Inflammatory macrophage treated with lipopolysaccharide for 4 hours (primary cell): ENCODE results near the gene TSGA10.
"Not testable (repeated sequence)": the region's sequence is repeated elsewhere in the genome, so short reads cannot be mapped to it uniquely, and the experiment has no call there.

Experiments used
- DNase-seq: peaks from one replicate; pipeline ENCODE4 v3.0.0-alpha.2; 2020

The TSGA10 gene, protein sequence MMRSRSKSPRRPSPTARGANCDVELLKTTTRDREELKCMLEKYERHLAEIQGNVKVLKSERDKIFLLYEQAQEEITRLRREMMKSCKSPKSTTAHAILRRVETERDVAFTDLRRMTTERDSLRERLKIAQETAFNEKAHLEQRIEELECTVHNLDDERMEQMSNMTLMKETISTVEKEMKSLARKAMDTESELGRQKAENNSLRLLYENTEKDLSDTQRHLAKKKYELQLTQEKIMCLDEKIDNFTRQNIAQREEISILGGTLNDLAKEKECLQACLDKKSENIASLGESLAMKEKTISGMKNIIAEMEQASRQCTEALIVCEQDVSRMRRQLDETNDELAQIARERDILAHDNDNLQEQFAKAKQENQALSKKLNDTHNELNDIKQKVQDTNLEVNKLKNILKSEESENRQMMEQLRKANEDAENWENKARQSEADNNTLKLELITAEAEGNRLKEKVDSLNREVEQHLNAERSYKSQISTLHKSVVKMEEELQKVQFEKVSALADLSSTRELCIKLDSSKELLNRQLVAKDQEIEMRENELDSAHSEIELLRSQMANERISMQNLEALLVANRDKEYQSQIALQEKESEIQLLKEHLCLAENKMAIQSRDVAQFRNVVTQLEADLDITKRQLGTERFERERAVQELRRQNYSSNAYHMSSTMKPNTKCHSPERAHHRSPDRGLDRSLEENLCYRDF

DNA sequence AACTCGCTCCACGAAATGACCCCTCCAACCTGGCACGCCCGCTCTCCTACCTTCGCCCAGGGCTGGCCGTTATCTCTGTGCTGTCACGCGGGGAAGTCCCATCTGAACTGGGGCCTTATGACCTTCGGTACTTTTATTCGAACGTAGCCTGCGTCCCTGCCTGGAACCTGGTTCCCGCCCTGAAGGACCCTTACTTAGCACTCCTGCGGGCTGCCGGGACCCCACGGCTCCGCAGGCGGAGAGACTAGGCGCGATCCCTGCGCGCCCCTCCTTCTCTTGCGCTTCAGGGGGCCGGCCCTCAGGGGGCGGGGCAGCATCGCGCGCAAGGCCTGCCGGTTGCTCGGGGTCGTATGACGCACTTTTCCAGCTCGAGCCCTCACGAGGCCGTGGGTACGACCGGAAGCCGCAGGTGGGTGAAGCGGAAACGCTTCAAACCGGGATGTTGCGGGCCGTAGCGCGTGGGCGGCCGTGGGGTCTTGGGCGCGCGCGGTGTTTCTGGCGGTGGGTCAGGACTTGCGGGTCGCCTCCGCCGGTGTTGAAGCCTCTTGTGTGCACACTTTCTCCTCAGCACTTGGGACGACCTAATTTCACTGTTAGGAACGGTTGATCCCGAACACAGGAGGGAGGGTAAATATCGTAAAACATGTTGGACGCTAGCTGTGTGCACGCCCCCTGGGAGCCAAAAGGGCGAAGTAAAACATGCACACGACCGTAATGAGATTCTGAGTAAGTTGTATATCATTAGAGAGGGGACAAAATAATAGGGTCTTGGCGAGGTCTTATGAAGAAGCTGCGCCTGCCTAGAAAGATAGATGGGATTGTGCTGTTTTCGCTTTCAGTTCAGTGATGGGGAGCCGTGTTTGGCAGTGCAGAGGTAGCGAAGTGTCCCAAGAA is at the start of gene TSGA10, which contains the start of gene LIPT1:
Gene TSGA10, minus strand, starts transcription at position 300 of the 894 bp plus-strand sequence. CDS start 45,503 bp downstream, outside the sequence.
Gene LIPT1, plus strand, starts transcription at position 325 of the 894 bp plus-strand sequence. CDS start 6,991 bp downstream, outside the sequence.
- DNase-seq = peak; percentile 87

DNA sequence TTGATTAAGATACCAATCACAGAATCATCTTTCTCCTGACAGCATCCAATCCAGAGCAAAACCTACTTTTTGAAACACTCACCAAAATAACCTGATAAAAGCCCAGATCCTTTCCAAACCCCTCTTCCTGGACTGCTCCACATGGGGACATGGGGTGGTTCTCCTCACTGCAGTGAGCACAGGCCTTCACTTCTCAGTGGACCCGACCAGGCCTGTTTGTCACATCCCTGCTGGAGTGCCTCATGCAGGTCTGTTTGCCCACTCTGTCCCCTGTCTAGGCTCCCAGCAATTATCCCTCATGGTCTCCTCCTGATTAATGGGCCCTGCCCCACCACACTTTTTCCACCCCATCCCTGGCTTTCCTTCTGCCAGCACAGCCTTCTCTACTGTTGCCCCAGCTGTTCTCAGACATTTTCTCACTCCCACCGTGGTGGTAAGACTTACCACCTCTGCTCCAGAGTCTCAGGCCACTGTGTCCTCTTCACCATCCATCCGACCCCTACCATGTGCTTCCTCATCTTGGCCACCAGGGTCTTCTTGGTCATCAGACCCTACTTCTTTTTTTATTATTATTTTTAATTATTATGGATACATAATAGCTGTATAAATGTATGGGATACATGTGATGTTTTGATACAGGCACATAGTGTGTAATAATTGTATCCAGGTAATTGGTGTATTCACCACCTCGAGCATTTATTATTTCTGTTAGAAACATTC is 47.4 kb upstream of the TSGA10 start:
- DNase-seq = no peak

DNA sequence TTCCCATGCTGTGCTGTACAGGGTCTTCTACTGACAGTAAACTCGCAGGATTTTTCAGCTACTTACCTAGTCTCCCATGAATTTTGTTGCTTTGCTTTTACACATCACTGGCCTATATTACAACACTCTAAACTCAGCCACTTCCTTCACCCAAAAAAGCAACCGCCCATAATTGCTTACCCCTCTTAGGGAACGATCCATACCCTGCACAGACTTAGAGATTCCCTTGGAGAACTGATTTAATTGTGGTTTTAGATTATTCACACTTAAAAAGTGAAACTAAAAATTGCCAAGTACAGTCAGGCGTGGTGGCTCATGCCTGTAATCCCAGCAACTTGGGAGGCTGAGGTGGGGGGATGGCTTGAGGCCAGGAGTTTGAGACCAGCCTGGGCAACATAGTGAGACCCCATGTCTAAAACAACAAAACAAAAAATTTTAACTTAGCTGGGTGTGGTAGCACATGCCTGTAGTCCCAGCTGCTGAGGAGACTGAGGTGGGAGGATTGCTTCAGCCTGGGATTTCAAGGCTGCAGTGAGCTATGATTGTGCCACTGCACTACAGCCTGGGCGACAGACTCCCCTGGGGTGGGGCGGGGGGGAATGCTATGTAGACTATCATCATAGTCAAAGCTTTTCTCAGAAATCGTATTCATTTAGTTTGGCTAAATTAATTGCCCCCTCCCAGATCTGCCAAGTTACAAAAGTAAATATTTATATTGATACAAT is 45.5 kb upstream of the TSGA10 start:
- peak; percentile 59 for DNase-seq

DNA sequence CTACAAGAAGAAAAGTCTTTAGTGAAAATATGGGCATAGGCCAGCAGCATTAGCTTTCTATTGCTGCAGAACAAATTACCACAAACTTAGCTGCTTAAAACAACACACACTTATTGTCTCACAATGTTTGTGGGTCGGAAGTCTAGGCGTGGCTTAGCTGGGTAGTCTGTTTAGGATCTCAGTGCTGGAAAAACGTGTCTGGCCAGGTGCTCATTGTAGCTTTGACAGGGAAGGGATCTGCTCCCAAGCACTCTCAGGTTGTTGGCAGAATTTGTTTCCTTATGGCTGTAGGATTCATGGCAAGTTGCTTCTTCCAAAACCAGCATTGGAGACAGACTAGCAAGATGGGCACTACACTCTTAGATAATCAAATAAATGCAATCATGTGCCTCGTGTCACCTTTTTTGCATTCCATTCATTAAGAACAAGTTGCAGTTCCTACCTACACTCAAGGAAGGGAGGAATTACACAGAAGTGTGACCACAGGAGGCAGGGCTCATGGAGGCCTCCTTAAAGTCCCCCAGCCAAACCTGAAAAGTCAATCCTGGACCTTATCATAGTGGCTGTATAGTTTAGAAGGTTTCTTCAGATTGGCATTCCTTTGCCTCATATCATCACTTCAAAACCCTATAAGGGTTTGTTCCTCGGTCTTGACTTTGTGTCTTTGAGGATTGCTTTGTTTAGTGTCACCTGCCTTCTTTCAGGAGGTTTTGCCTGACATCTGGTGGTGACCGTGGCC is 43.5 kb upstream of the TSGA10 start:
- no peak for DNase-seq

DNA sequence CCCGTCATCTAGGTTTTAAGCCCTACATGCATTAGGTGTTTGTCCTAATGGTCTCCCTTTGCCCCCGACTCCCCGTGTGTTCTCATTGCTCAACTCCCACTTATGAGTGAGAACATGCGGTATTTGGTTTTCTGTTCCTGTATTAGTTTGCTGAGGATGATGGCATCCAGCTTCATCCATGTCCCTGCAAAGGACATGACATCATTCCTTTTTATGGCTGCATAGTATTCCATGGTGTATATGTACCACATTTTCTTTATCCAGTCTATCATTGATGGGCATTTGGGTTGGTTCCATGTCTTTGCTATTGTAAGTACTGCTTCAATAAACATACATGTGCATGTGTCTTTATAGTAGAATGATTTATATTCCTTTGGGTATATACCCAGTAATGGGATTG is 37.6 kb upstream of the TSGA10 start:
- DNase-seq = not testable (repeated sequence)

DNA sequence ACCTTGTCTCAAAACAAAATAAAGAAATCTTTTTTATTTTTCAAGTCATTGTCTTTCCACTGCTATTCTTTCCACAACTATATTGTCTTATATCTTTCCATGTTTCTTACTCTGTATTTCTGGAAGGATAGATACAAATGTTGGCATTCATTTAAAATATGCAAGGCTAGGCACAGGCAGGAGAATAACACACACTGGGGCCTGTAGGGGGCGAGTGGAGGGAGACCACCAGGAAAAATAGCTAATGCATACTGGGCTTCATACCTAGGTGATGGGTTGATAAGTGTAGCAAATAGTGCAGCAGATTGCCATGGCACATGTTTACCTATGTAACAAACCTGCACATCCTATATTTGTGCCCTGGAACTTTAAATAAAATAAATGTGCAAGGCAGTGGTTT is 35.8 kb upstream of the TSGA10 start:
- no peak for DNase-seq

DNA sequence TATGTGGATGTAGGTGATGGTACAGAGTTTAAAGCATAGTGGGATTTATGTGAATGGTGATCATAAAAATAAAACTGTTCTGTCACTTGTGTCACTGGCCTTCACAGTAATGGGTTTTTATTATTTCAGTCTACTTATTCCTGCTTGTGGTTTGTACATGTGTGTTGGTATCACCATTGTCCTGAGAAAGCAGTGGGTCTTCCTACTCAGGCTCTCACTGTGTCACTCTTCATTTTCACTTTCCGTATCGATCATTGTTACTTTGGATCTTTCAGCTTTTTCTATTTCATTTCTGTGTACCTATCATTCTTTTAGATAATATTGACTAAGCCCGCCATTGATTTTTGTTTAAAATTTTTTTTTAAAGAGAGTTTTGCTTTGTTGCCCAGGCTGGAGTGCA is 33.6 kb upstream of the TSGA10 start:
- DNase-seq = no peak

DNA sequence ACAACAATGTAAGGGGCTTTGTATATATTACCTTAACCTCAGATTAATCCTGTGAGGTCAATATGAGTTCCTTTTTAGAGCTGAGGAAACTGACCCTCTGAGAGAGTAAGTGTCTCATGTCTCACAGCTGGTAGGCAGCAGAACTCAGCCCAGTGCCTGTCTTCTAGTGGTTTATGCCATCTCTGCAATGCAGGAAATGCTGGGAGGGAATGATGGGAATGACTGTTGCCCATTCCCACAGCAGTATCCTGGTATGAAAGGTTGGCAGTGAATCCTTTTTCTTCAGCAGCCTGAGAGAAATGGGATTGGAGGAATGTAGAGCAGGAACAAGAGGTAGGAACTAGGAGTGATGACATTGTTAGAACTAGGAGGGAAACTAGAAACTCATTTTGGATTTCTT is 32.3 kb upstream of the TSGA10 start:
- no peak for DNase-seq

DNA sequence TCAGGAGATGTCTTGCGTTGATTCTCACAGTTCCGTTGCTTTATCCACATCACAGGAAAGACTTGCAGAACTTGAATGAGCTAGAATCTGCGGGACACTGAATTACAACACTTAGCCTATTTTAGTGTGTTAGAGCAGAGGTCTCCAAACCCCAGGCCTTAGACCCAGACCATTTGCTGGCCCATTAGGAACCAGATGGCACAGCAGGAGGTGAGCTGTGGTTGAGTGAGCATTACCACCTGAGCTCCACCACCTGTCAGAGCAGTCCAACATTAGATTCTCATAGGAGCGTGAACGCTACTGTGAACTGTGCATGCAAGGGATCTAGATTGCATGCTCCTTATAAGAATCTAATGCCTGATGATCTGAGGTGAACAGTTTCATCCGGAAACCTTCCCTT is 30.1 kb upstream of the TSGA10 start:
- DNase-seq = no peak

DNA sequence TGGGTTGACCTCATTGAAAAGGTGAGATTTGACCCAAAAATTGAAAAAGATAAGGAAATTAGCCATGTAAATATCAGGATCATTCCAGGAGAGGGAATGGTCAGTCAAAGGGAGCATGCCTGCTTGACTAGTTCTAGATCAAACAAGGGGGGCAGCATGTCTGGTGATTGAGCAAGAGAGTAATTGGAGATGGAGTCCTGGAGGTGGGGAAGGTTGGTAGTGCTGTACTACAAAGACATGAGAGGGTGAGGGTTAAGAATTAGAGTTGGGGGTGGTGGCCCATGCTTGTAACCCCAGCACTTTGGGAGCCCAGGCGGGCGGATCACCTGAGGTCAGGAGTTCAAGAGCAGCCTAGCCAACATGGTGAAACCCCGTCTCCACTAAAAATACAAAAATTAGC is 28.3 kb upstream of the TSGA10 start:
- no peak for DNase-seq

DNA sequence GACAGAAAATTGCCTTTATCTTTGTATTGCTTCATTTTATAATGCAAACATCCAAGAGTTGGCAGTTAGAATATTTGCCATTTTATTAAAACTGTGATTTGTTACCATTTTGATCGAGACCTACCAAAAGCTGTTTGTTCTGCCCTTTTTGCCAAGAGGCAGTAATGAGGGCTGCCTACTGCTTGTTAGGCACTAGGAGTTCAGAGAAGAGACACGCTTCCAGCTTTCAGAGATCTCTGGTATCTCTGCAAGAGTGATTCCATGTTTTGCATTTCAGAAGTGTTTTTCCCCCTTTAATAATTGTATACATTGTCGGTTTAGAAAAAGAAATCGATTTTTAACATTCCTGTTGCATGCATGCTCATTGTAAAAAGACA is 26.9 kb upstream of the TSGA10 start:
- DNase-seq = no peak

DNA sequence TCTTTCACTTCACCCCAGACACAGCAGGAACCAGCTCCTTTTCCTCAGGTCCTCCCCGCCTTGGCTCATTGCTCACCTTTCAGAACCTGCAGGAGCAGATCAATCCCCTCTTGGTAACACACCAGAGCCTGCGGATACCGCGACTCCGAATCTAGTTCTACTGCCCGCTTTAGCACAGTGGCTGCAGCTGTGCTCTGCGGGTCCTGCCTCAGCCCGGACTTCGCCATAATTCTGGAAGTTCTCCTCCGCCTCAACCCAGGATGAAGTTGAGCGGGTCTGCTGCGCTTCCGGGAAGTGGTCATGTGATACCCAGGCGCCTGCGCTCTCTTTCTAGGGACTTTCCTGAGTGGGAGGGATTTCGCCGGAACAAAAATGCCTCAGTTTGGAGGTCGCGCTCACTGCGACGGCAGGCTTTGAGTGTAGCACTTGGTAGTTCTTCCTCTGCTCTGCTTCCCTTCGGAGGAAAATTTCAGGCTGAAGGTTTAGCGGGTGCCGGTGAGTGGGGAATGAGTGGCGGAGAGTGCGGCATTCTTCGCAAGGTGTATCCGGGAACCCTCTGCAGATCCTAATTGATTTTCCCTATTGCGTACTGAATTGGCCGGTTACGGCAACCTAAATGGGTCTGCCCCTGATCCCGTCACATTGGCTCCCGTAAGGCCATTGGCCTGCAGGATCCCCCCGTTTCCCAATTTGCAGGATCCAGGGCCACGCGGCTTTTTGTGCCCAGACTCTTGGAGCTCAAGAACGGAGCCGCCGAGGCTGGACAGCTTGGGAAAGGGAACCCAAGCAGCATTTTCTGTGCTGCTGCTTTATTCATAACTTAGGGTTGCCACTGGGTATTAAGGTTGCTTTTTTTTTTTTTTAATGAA is 26.2 kb upstream of the TSGA10 start, which contains the start of the genes MITD1 and MRPL30:
Gene MITD1, minus strand, starts transcription at position 304 of the 869 bp plus-strand sequence. Its CDS starts 77 bp downstream, at position 227.
Gene MRPL30, plus strand, starts transcription at position 430 of the 869 bp plus-strand sequence. CDS start 5,020 bp downstream, outside the sequence.
- peak; percentile 96 for DNase-seq

DNA sequence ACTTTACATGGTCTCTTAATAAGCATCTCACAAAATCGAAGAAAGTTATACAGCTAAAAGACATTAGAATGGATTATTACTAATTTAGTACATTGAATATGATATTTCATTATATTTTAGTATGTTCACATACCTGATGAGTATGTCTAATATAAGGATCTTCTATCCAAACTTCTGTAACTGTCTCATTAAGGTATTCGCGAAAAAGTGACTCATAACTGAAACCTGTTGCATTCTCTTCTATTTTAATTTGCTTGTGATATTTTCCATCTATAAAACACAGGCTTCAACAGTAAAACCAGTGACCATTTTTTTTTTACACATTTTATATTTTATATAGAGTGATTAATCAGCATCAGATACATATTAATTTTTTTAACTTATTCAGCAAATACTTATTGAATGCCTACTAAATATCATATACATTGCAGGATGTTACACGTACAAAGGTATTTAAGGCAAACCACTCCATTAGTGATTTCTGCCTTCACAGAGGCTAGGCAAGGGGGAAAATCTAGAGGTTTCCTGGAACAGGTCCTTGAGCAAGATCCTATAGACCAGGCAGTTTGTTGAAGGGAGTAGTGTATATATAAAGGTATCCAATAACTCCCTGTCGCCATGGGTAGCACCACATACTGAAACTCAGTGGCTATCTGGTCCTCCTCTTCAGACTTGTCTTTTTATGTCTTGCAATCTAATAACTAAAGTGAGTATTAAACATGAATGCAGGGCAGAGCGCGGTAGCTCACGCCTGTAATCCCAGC is 16.8 kb upstream of the TSGA10 start:
- DNase-seq = no peak

DNA sequence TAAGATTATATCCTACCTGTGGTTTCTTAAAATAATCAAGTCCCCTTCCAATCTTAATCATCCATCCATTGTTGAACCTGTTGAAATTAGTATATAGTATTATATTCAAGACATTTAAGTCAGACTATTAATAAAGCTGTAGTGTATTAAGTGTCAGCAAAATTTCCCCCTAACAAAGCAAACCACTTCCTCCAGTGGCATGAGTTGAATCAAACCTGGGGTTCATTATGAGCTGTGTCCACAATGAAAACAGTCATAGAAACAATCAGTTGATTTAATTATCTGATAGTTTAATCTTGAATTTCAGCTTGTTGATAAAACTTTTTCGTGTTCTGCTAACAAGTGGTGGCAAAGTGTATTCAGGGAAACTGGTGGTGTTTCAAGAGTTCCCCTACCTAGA is 14.8 kb upstream of the TSGA10 start:
- DNase-seq = no peak

DNA sequence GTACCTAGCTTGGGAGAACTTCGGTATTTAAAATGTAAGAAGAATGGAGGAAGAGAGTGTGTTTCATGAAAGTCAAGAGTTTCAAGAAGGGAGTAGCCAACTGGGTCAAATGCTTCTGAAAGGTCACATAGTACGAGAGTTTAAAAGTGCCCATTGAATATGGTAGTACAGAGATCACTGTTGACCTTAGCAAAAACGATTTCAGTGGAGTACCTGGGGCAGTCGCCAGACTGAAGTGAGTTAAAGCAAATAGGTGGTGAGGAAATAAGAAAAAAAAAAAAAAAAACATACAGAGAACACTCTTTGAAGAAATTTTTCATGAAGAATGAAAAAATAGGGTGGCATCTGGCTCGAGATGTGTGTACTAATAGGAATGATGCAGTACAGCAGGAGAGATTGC is 11.5 kb upstream of the TSGA10 start:
- no peak for DNase-seq

DNA sequence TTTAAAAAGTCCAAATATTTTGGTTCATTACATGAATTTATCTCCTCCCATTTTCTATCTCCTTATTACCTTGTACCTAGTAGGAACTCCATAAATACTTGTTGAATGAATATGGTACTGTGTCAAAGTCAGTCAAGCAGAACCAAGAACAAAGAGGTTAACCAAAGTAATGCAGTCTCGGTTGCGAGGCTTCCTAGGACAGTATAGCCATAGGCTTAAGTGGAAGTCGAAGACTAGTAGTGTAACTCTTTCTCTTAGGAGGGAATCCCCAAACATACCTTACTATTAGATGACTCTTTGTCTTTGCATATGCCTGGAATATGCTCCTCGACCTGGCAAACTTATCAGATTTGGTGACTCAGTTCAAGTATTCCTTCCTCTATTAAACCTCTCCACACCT is 4.9 kb upstream of the TSGA10 start:
- no peak for DNase-seq

DNA sequence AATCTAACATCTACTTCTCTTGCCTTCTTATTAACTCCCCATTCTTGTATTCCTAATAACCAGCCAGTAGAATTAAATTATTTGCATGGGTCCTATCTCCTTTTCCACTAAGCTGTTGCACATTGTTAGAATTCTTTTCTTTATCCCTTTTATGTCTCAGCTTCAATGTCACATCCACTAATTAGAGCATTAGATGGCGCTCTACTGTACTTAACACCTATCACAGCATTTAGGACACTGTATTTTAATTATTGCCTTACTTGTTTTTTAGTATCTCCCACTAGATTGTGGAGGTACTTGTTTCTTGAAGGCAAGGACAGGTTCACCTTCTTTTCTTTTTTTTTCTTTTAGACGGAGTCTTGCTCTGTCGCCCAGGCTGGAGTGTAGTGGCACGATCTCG is 3.9 kb upstream of the TSGA10 start:
- no peak for DNase-seq

DNA sequence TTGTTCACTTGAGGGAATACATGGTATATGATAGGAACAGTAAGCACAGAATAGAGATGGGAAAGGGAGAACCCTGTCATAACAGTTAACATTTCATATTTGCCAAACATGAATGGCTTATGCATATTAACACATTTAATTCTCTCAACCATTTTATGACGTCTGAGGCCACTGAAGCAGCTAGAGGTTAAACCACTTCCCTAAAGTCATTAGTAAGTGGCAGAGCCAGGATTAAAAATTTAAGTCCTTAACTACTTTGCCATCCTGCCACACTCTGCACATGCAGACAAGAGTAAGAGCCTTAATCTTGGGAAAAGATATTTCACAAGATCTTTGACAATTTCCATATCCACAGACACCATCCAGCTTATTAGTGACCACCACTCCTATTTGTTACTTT is 2.1 kb upstream of the TSGA10 start:
- DNase-seq = no peak
